Smooth muscle cell (in vitro differentiated cells): ENCODE measurements around the gene TAF12. TPM values are rescaled to one million over a fixed set of nuclear protein-coding genes. Genes with fewer than 3 reads are reported as not detected.

Source experiments
- DNase-seq: peaks from one replicate; lab custom pipeline; 2025; ENCODE audit not compliant: unreplicated experiment; lab: John Stamatoyannopoulos, UW
- H2AFZ ChIP-seq: fragments of 200-600 bp; sonication (generic); 2 replicates; pipeline ENCODE4 v1.6.0; 2016; ENCODE audit warnings: antibody characterized with exemption, low read depth, mild to moderate bottlenecking
- H3F3A ChIP-seq: fragments of 200-600 bp; sonication (generic); 2 replicates; pipeline ENCODE4 v1.6.0; 2017; ENCODE audit warnings: antibody characterized with exemption, low read depth
- H3K27ac ChIP-seq: fragments of 200-600 bp; sonication (generic); 2 replicates; pipeline ENCODE4 v1.5.1; 2016; ENCODE audit warnings: low read depth, mild to moderate bottlenecking
- H3K27me3 ChIP-seq: fragments of 200-600 bp; sonication (generic); 2 replicates; pipeline ENCODE4 v1.6.1; 2016; ENCODE audit warnings: low read depth, mild to moderate bottlenecking
- H3K36me3 ChIP-seq: fragments of 200-600 bp; sonication (generic); 2 replicates; pipeline ENCODE4 v1.5.1; 2016; ENCODE audit warnings: low read depth
- H3K4me1 ChIP-seq: fragments of 200-600 bp; sonication (generic); 2 replicates; pipeline ENCODE4 v1.5.1; 2016; ENCODE audit warnings: low read depth
- H3K4me2 ChIP-seq: fragments of 200-600 bp; sonication (generic); 2 replicates; pipeline ENCODE4 v1.6.0; 2016; ENCODE audit warnings: mild to moderate bottlenecking
- H3K4me3 ChIP-seq: fragments of 200-600 bp; sonication (generic); 2 replicates; pipeline ENCODE4 v1.5.1; 2016; ENCODE audit warnings: mild to moderate bottlenecking
- H3K79me2 ChIP-seq: fragments of 200-600 bp; sonication (generic); 2 replicates; pipeline ENCODE4 v1.6.0; 2016; ENCODE audit warnings: low read depth, mild to moderate bottlenecking
- H3K9ac ChIP-seq: fragments of 200-600 bp; sonication (generic); 2 replicates; pipeline ENCODE4 v1.6.0; 2016; ENCODE audit warnings: low read depth
- H3K9me3 ChIP-seq: fragments of 200-600 bp; sonication (generic); replicated peaks from 2 replicates; pipeline ENCODE4 v1.5.1; 2016; ENCODE audit warnings: low read depth
- H4K20me1 ChIP-seq: fragments of 200-600 bp; sonication (generic); 2 replicates; pipeline ENCODE4 v1.6.0; 2016; ENCODE audit warnings: low read depth
- CTCF ChIP-seq: fragments of 200-600 bp; sonication (generic); IDR thresholded peaks from 2 replicates; pipeline ENCODE4 v1.5.1; 2017; ENCODE audit warnings: borderline replicate concordance, mild to moderate bottlenecking, antibody characterized with exemption; ENCODE audit not compliant: insufficient read depth, poor library complexity, severe bottlenecking
- WGBS: methylation state at CpG from one replicate; pipeline ENCODE4 v1.1.7; 2016; ENCODE audit warnings: low lambda C conversion rate; 5-methylcytosine and 5-hydroxymethylcytosine counted together
- polyA plus RNA-seq: library from polyadenylated mRNA; unstranded; fragments of >200 nt; fragmentation: Nextera tagmentation; extraction: Ambion mirVana; gene quantifications from 2 replicates; pipeline ENCODE4 v1.2.1, GENCODE V29; 2016
- total RNA-seq: library from RNA; depleted of rRNA; stranded (reverse); fragments of >200 nt; gene quantifications from 2 replicates; pipeline ENCODE4 v1.2.3, GENCODE V29; 2014

Gene TAF12
- total and polyA plus RNA-seq, 2 experiments from 2014 or later, result 34.8 to 47.1 TPM

- H3K27me3 ChIP-seq, result no peaks in the 10 kb centered on the region
- H3K79me2 ChIP-seq, result peaks cover 4% of the 10 kb centered on the region
- no peak for DNase-seq
- WGBS, result 100% methylated on average over 1 of the region's 1 CpG
- H2AFZ ChIP-seq, result no peak overlapping the region
- no peak overlapping the region for H3K4me2 ChIP-seq
- H3K27ac ChIP-seq, result no peak overlapping the region
- H3F3A ChIP-seq, result no peaks in the 10 kb centered on the region
- H3K36me3 ChIP-seq, result no peaks in the 10 kb centered on the region
- H3K9ac ChIP-seq, result no peak overlapping the region
- no peaks in the 10 kb centered on the region for H3K9me3 ChIP-seq
- H3K4me1 ChIP-seq, result no peaks in the 10 kb centered on the region
- H3K4me3 ChIP-seq, result no peak overlapping the region
- TF ChIP-seq CTCF, result no peak
- peaks cover 10% of the 10 kb centered on the region for H4K20me1 ChIP-seq
Observed at GRCh38 chr1:28631713-28632112, 11.2 kb downstream of the TAF12 start.

GRCh38 chr1:28613175-28613574, 29.7 kb downstream of the TAF12 start:
- peaks cover 10% of the 10 kb centered on the region for H3K36me3 ChIP-seq
- H4K20me1 ChIP-seq, result no peaks in the 10 kb centered on the region
- no peak overlapping the region for H2AFZ ChIP-seq
- 96% methylated on average over 5 of the region's 5 CpGs for WGBS
- H3K27ac ChIP-seq, result no peak overlapping the region
- no peaks in the 10 kb centered on the region for H3K27me3 ChIP-seq
- no peaks in the 10 kb centered on the region for H3K9me3 ChIP-seq
- no peak for DNase-seq
- H3K4me1 ChIP-seq, result no peaks in the 10 kb centered on the region
- no peak for TF ChIP-seq CTCF
- H3K4me3 ChIP-seq, result no peak overlapping the region
- no peak overlapping the region for H3K4me2 ChIP-seq
- no peaks in the 10 kb centered on the region for H3K79me2 ChIP-seq
- H3K9ac ChIP-seq, result no peak overlapping the region
- H3F3A ChIP-seq, result no peaks in the 10 kb centered on the region

- Histone ChIP-seq H3K4me1 (no peaks in the 10 kb centered on the region), H3K9me3 (no peaks in the 10 kb centered on the region), H3K4me2 (no peak overlapping the region), H3K9ac (no peak overlapping the region), H4K20me1 (no peaks in the 10 kb centered on the region), H3K36me3 (peaks cover 6% of the 10 kb centered on the region), H3K79me2 (no peaks in the 10 kb centered on the region), H3K4me3 (no peak overlapping the region), H3F3A (peaks cover 7% of the 10 kb centered on the region), H3K27me3 (no peaks in the 10 kb centered on the region), H3K27ac (no peak overlapping the region), H2AFZ (no peak overlapping the region)
- 100% methylated on average over 2 of the region's 2 CpGs for WGBS
- TF ChIP-seq CTCF, result no peak
- no peak for DNase-seq
Observed at GRCh38 chr1:28606771-28607170, 36.1 kb downstream of the TAF12 start.

- H3K79me2 ChIP-seq, result no peaks in the 10 kb centered on the region
- WGBS, result 92% methylated on average over 6 of the region's 6 CpGs
- H3K9me3 ChIP-seq, result no peaks in the 10 kb centered on the region
- H3K4me1 ChIP-seq, result no peaks in the 10 kb centered on the region
- no peak overlapping the region for H3K4me2 ChIP-seq
- no peak overlapping the region for H3K9ac ChIP-seq
- no peak for TF ChIP-seq CTCF
- H4K20me1 ChIP-seq, result no peaks in the 10 kb centered on the region
- no peak for DNase-seq
- H3K4me3 ChIP-seq, result no peak overlapping the region
- H3K27ac ChIP-seq, result no peak overlapping the region
- no peaks in the 10 kb centered on the region for H3K27me3 ChIP-seq
- peaks cover 6% of the 10 kb centered on the region for H3K36me3 ChIP-seq
- H2AFZ ChIP-seq, result no peak overlapping the region
- H3F3A ChIP-seq, result peaks cover 7% of the 10 kb centered on the region
Observed at GRCh38 chr1:28604962-28605361, 37.9 kb downstream of the TAF12 start.
